ENCODE measurements around the gene RNF166.

The RNF166 gene

DNA sequence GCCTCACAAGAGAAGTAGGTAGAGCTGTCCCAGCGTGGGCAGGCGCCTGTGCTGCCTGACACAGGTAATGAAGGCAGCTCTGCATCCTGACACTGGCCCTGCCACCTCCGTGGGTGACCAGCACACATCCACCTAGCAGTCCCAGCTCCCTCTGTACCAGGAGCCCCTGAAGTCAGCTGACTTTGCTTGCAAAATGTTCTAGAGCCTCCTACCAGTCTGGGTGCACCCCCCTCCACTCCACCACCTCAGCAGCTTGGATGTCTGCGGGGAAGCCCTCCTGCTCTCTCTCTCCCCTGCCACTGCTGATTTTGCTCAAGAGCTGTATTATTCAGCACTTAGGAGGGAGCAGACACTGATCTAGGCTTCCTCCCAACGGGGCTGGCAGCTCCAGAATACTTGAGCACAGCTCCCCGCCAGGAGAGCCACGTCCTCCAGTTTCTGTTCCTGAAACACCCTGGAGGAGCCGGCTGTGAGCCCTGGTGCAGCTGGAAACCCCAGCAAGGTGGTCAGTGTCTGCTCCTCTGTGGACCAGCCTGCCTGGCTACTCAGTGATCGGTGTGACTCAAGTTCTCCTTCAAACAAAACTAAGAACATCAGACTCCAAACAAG lies 1.0 kb downstream of the RNF166 start:
- no peak for TF ChIP-seq CTCF (IDR thresholded peaks at IDR 0.05; ENCODE audit: borderline replicate concordance, insufficient read depth, low read depth, low read length)
- peak overlapping the region; percentile 96 for H3K4me3 ChIP-seq (ENCODE audit: low read depth, low read length)

DNA sequence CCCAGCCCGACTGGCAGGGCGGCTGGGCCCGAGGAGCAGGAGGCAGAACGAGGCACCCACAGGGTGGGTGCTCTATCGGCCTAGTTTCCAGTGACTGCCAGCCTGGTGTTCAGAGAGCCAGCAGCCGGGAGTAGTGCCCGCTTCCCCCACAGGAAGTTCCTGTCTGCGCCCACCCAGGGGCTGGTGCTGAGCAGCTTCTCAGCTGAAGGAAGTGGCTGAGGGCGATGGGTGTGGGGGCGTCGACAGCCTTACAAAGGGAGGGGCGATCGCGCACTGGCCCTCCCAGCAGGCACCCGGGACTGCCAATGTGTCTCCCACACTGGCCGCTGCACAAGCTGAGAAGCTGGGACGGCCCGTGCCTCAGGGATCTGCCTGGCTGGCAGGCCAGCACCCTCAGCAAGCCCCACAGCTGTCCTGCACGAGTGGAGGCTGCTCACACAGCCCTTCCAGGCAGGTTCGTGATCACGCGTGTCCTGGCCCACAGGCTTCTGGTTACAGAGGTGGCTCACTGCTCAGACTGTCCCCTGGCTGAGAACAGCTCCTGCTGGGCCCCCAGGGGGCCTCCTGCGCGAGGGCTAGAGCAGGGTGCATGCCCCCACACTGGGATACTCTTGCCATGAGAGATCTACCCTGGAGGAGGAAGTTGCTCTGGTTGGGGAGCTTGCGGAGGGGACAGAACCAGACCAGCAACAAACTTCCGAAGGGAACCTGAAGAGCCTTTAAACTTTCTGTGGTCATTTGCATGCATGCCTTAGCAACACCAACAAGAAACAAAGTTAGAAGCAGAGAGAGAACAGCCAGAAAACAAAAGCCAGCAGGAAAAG lies 2.5 kb downstream of the RNF166 start:
- TF ChIP-seq CTCF (IDR thresholded peaks at IDR 0.05; ENCODE audit: borderline replicate concordance, insufficient read depth, low read depth, low read length), result no peak
- peak overlapping the region; percentile 42 for H3K4me3 ChIP-seq (ENCODE audit: low read depth, low read length)

DNA sequence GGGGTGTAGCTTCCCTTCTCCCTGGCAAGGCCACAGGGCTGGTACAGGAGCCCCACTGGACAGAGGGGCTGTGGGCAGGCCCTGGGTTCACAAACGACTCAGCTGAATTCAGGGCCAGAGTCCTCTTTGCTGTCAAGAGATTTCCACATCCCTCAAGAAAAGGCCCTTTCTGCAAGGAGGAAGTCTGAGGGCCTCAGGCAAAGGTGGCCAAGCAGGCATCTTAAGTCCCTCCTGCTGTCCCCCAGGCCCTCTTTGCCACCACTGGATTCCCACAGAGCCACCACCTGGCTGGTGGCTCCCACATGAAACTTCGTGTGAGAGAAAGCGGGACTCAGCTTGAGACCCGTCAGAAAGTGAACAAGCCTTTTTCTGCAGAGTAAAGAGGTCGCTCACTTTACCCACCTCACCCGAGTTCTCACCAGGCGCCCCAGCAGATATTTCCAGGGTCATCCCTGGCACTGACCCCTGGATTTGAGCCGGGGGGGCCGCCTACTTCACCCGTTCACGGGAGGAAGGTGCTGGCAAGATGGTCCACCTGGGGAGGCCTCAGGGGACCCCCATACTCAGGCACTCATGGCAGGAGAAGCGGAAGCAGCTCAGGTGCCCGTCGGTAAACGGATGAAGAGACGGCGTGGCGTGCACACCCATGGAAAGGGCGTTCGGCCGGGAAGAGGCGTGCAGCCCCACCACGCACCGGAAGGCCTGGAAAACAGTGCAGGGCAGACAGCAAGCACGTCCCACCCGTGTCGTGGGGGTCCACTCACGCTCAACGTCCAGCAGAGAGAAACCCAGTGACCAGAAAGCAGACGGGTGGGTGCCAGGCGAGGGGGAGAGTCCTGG lies 3.6 kb downstream of the RNF166 start:
- TF ChIP-seq CTCF (IDR thresholded peaks at IDR 0.05; ENCODE audit: borderline replicate concordance, insufficient read depth, low read depth, low read length), result no peak
- H3K4me3 ChIP-seq (ENCODE audit: low read depth, low read length), result no peak overlapping the region

DNA sequence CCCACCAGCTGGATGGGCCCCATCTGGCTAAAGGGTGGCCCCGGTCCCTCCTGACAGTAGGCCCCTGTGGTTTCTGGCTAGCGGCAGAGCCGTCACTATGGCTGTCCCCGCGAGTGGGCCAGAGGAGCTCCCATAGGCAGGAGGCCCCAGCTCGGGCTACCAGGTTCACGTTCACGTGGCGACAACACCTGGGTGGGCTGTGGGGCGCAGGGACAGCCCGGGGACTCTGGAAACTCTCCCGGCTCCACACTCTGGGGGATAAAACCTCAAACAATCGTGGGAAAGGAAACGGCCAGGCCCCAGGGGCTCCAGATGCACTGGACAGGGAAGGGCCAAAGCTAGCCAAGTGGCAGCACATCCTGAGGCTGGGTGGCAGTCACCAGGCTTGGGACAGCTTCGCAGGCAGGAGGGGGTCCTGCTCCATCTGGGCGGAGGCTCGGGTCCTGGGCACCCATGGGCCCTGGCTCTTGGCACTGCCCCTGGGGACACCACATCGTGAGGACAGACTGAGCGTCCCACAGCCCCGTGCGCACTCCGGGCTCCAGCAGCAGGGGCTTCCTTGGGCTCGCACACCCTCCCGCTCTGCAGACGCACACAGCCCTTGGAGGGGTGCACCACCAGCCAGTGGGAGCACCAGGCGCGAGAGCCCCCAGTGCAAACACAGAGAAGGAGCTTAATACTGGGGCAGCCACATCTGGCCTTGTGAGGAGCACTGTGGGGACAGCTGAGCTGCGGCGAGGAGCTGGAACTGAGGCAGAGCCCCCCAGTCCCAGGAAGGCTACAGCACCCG lies 4.4 kb downstream of the RNF166 start:
- peak overlapping the region; percentile 36 for H3K4me3 ChIP-seq (ENCODE audit: low read depth, low read length)

GRCh38 chr16:88700636-88701482 lies 5.3 kb downstream of the RNF166 start:
- no peak for TF ChIP-seq CTCF (IDR thresholded peaks at IDR 0.05; ENCODE audit: borderline replicate concordance, insufficient read depth, low read depth, low read length)
- peak overlapping the region; percentile 46 for H3K4me3 ChIP-seq (ENCODE audit: low read depth, low read length)

More for the DNA sequence above, 4.4 kb downstream of the RNF166 start:
- no peak for TF ChIP-seq CTCF (IDR thresholded peaks at IDR 0.05; ENCODE audit: borderline replicate concordance, insufficient read depth, low read depth, low read length)

DNA sequence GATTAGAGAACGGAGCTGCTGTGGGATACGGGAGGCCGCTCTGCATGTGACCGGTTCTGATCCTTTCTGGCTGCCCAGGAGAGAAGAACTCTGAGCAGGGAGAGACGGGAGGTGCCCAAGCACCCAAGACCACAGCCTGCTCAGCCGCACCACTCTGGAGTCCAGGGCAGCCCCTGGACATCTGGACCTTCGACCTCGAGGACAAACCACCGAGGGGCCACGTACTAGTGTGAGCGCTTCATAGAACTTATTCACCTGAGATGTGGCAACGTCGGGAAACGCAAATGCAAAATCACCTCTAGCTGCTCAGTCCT lies 5.9 kb downstream of the RNF166 start:
- no peak for TF ChIP-seq CTCF (IDR thresholded peaks at IDR 0.05; ENCODE audit: borderline replicate concordance, insufficient read depth, low read depth, low read length)
- peak overlapping the region; percentile 46 for H3K4me3 ChIP-seq (ENCODE audit: low read depth, low read length)

All from GM12875 (cell line).